Muscle layer of colon (tissue), 2 donors: ENCODE data around the gene CTNNA2.

Source experiments
- H3K27ac ChIP-seq: one replicate; pipeline ENCODE4 v1.7.0; 2013; ENCODE audit warnings: low read depth, mild to moderate bottlenecking, low read length, moderate library complexity
- H3K27me3 ChIP-seq, 2 donors: one replicate each; pipeline ENCODE4 v1.7.0; 2013; ENCODE audit warnings: low read length in 2 of 2, mild to moderate bottlenecking in 2 of 2; ENCODE audit not compliant: insufficient read depth in 2 of 2, control insufficient read depth in 1 of 2
- H3K36me3 ChIP-seq: one replicate; pipeline ENCODE4 v1.7.0; 2013; ENCODE audit warnings: mild to moderate bottlenecking, low read length; ENCODE audit not compliant: insufficient read depth
- H3K4me1 ChIP-seq: one replicate; pipeline ENCODE4 v1.7.0; 2013; ENCODE audit warnings: mild to moderate bottlenecking, low read length; ENCODE audit not compliant: insufficient read depth
- H3K4me3 ChIP-seq, 2 donors: one replicate each; pipeline ENCODE4 v1.7.0; 2013; ENCODE audit warnings: low read length in 2 of 2, low read depth in 1 of 2, mild to moderate bottlenecking in 1 of 2, moderate library complexity in 1 of 2
- H3K9ac ChIP-seq: one replicate; pipeline ENCODE4 v1.7.0; 2013; ENCODE audit warnings: low read length
- H3K9me3 ChIP-seq: one replicate; pipeline ENCODE4 v1.7.0; 2013; ENCODE audit warnings: mild to moderate bottlenecking, low read length
- donor health status: abdominal sarcoma.
- donor health status: Adenocarcinoma of cecum.

Gene CTNNA2

DNA sequence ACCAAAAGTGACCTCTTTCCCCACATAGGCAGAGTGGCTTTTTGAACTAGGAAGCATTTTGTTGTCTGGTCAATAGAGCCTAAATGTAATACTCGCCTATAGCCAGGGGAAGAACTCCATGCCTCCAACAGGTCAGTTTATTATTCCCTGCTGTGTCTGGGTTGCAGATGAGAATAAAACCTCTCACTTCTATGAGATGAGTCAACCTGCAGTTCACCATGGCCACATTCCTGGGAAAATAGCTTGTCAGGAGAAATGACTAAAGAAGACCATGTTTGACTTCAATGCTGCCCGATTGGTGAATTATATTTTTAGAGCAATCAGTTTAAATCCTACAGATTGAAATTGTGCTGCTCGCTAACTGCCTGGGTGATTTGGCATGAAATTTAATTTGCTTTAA is 838.4 kb downstream of the CTNNA2 start:
- Histone ChIP-seq H3K9me3 (no peaks in the 10 kb centered on the region), H3K4me1 (no peaks in the 10 kb centered on the region), H3K27me3 (no peaks in the 10 kb centered on the region), H3K36me3 (no peaks in the 10 kb centered on the region), H3K27ac (no peak overlapping the region), H3K9ac (no peak overlapping the region), H3K4me3 (no peak overlapping the region)

DNA sequence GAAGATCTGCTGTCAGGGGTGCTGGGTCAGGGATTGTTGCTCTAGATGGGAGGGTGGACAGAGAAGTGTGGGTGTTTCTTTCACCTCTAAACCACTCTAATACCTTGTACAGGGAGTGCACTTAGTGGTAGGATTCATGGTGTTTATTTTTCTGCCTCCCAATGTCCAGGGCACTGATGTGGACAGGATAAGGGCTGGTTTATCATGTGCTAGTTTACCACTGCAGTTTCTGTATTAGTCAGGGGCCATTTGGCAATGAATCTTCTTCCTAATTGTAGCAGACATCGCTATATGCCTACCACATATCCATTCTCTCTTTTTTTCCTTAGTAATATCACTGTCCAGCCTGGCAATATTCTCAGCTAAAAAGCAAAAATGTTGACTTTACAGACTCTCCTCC is 842.0 kb downstream of the CTNNA2 start:
- Histone ChIP-seq H3K36me3 (no peaks in the 10 kb centered on the region), H3K9me3 (no peaks in the 10 kb centered on the region), H3K4me3 (no peak overlapping the region), H3K9ac (no peak overlapping the region), H3K27me3 (no peaks in the 10 kb centered on the region), H3K4me1 (no peaks in the 10 kb centered on the region), H3K27ac (no peak overlapping the region)

DNA sequence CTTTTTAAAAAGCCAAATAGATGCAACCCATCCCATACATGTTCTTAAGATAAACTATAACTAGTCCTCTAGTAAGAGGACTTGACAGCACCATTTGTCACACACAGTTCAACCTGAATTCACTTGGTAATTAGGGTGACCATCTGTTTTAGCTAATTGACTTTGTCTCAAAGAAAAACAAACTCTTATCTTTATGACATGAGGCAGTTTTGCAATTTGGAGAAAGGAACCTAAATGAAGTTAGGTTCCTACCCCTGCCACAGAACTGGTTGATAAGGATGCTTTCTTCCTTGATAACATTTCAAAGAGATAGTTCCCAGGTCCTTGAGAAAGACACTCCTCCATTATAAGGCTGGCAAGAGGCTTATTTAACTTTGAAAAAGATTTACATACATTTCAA is 849.1 kb downstream of the CTNNA2 start:
- no peak overlapping the region for H3K4me3 ChIP-seq
- no peak overlapping the region for H3K9ac ChIP-seq
- no peaks in the 10 kb centered on the region for H3K9me3 ChIP-seq
- no peaks in the 10 kb centered on the region for H3K4me1 ChIP-seq
- H3K27ac ChIP-seq, result no peak overlapping the region
- H3K36me3 ChIP-seq, result no peaks in the 10 kb centered on the region
- no peaks in the 10 kb centered on the region for H3K27me3 ChIP-seq

DNA sequence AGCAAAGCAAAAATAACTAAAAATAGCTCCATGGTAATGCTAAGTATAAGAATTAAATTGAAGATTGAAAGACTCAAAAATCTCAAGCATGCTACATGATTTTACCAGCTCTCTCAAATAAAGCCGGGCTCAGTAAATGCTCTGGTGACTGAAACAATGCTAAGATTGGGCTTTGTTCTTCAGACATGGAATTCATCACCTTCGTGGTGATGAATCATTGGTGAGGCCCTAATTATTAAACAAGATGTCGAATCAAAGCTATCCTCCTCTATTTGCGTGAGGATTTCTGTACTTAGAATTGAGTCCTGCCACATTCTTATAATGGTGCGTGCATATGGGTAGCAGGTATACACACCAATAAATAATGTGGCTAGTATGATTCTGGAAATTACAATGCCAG is 850.5 kb downstream of the CTNNA2 start:
- H3K4me3 ChIP-seq, result no peak overlapping the region
- H3K9ac ChIP-seq, result no peak overlapping the region
- no peaks in the 10 kb centered on the region for H3K27me3 ChIP-seq
- no peaks in the 10 kb centered on the region for H3K36me3 ChIP-seq
- no peaks in the 10 kb centered on the region for H3K9me3 ChIP-seq
- no peak overlapping the region for H3K27ac ChIP-seq
- no peaks in the 10 kb centered on the region for H3K4me1 ChIP-seq

DNA sequence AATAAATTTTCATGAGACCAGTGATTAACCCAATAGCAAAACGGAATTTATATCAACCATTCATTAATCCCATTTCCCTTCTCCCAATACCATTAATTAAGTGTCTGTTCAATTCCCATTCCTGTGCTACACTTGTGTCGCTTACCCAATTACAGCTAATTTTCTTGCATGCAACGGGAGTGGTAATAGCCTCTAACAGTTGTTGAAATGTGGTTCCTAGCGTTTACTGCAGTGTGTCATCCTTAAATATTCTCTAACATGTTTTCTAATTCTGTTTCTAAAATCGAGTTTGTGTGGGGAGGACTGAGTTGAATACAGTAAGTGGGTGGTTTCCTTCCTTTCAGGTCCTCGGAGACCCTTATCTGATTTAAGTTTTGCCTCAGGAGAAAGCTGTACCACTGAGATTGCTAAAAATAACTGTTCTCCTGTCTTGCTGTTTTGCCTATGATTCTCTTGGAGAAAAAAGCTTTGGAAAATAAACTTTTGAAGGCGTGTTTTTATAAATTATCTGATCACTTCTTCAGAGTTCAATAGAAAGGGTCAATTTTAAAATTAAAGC is 851.0 kb downstream of the CTNNA2 start:
- Histone ChIP-seq H3K36me3 (no peaks in the 10 kb centered on the region), H3K9me3 (no peaks in the 10 kb centered on the region), H3K9ac (no peak overlapping the region), H3K27ac (no peak overlapping the region), H3K4me1 (no peaks in the 10 kb centered on the region), H3K4me3 (no peak overlapping the region), H3K27me3 (no peaks in the 10 kb centered on the region)

DNA sequence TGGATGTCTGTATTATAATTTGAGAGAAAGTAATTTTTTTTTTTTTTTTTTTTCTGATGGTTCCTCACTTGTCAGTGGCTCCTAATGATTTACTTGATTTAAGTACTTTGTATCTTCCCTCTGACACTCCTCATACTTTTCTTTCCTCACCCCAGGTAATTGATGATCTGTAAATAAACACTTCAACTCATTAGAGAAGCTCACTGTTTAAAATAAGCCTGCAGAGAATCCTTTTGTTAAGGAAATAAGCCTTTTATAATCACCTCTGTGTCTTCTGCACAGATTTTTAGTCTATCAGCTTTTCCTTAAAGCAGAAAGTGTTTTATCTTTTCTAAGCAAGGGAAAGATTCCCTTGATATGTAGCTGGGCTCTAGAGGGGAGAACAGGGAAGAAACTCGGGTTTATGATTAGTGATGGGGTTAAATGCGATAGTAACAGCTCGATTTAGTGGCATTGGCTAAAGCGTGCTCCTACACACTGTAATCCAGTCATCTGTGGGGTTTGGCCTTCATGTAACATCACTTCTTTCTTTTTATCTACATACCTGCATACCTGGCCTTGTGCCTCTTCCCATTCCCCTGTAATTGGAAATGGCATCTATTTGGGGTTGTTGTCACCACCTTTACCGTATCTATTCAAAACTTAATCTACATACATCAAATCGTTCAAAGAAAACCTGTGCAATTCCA is 851.8 kb downstream of the CTNNA2 start:
- Histone ChIP-seq H3K27me3 (no peaks in the 10 kb centered on the region), H3K9me3 (no peaks in the 10 kb centered on the region), H3K36me3 (no peaks in the 10 kb centered on the region), H3K27ac (no peak overlapping the region), H3K4me3 (no peak overlapping the region), H3K4me1 (no peaks in the 10 kb centered on the region), H3K9ac (no peak overlapping the region)

DNA sequence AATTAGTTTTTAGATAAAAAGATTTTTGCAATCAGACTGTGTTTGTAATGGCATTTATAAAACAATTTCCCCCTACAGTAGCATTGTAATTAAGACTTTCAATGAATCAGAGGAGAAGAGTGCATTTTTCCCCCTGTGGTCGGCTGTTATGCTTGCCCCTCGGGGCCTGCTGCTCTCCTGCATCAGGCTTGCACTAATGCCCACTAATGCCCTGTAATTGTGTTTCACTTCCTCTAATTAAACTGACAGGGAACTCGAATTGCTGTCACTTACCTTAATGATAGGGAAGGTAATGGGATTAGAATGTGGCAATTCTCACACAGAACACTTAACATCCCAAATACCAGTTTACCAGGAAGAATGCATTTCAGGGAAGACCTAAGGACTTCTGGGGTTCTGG is 852.9 kb downstream of the CTNNA2 start:
- Histone ChIP-seq H3K4me1 (no peaks in the 10 kb centered on the region), H3K9me3 (no peaks in the 10 kb centered on the region), H3K4me3 (no peak overlapping the region), H3K36me3 (no peaks in the 10 kb centered on the region), H3K9ac (no peak overlapping the region), H3K27ac (no peak overlapping the region), H3K27me3 (no peaks in the 10 kb centered on the region)

DNA sequence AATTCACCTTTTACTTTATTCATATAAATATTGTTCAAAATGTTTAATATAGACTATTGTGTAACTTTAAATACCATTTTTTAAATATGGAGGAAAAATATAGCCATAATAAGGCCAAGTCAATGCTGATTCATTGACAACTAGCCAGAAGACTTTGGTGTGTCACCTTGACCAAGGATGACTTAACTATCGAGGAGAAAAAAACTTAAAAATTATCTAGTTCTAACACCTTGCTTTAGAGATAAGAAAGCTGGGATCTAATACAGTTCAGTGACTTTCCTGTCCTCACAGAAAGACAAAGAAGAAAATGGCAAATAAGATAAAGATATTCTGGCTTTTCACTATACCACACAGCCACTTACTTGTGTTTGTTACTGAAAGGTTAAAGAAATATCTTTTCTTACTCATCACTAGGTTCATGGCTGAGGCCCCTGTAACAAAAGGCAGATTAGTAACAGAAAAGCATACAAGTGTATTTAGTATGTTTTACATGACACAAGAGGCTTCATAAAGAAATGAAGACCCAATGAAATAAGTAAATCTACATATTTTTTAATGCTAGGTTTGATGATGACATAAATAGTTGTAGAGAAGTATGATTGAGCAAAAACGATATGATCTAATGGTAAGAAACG is 857.6 kb downstream of the CTNNA2 start:
- H3K4me1 ChIP-seq, result no peaks in the 10 kb centered on the region
- no peaks in the 10 kb centered on the region for H3K9me3 ChIP-seq
- H3K27ac ChIP-seq, result no peak overlapping the region
- H3K36me3 ChIP-seq, result no peaks in the 10 kb centered on the region
- H3K4me3 ChIP-seq, result no peak overlapping the region
- H3K9ac ChIP-seq, result no peak overlapping the region
- H3K27me3 ChIP-seq, result no peaks in the 10 kb centered on the region

DNA sequence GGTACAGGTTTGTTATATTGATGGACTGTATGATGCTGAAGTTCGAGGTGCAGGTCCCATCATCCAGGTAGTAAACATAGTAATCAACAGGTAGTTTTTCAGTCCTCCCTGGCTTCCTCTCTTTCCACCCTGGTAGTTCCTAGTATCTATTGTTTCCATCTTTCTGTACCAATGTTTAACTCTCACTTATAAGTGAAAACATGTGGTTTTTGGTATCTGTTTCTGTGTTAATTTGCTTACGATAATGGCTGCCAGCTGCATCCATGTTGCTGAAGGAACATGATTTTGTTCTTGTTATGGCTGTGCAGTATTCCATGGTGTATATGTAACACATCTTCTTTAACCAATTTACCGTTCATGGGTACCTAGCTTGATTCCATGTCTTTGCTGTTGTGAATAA is 861.3 kb downstream of the CTNNA2 start:
- H3K27ac ChIP-seq, result no peak overlapping the region
- H3K4me1 ChIP-seq, result no peaks in the 10 kb centered on the region
- H3K9ac ChIP-seq, result no peak overlapping the region
- H3K36me3 ChIP-seq, result no peaks in the 10 kb centered on the region
- no peak overlapping the region for H3K4me3 ChIP-seq
- no peaks in the 10 kb centered on the region for H3K27me3 ChIP-seq
- H3K9me3 ChIP-seq, result no peaks in the 10 kb centered on the region

DNA sequence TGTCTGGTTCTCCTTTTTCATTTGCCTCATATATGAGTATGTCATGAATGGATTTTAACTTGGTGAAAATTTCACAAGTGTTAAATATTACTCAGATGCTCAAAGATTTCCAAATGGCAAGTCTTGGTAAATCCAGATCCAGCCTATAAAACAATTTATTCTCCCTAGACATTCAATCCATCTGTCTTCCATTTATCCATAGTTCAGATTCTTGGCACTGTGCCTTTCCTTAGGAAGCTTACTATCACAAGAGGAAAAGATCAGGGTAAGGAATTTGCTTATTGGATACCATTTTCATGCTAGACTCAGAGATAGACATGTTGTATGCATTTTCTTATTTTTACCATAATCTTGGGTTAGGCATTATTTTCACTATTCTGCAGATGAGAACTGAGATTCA is 864.2 kb downstream of the CTNNA2 start:
- H3K27me3 ChIP-seq, result no peaks in the 10 kb centered on the region
- H3K27ac ChIP-seq, result no peak overlapping the region
- no peaks in the 10 kb centered on the region for H3K4me1 ChIP-seq
- H3K4me3 ChIP-seq, result no peak overlapping the region
- no peak overlapping the region for H3K9ac ChIP-seq
- no peaks in the 10 kb centered on the region for H3K36me3 ChIP-seq
- H3K9me3 ChIP-seq, result no peaks in the 10 kb centered on the region

DNA sequence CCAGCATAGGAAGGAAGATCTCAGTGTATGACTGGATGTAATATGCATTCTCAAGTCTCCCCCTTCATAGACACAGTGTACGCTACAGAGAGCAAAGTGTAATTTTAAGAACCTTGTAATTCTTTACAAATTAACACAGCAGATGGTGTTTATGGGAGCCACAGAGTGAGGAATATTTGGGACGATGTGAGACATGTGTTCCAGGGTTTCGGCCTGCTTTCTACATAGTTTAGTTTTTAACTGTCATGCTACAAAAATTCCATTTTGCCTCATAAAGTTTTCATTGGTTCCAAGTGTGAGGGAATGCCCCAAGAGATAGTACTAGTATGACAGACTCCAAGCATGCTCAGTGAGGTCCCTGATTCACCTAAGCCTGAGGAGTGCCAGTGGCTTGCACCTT is 867.9 kb downstream of the CTNNA2 start:
- Histone ChIP-seq H3K4me1 (no peaks in the 10 kb centered on the region), H3K27me3 (no peaks in the 10 kb centered on the region), H3K9me3 (no peaks in the 10 kb centered on the region), H3K4me3 (no peak overlapping the region), H3K9ac (no peak overlapping the region), H3K27ac (no peak overlapping the region), H3K36me3 (no peaks in the 10 kb centered on the region)

DNA sequence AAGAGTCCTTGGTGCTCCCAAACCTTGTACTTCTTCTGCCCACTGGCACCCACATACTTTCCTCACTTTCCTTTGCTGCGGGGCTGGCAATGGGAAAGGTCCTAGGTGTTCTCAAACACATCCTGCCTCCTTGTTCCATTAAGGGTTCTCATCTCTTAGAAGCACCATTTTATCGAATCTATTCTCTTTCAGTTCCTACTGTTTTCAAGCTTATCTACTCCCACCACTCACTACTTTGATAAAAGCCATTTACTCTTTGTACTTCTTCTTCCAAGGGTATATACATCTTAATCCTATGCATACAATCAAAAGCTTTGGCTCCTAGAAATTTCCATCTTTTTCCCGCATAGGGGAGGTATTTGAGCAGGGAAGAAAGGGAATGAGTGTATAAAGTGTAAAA is 868.8 kb downstream of the CTNNA2 start:
- H3K27ac ChIP-seq, result no peak overlapping the region
- no peaks in the 10 kb centered on the region for H3K4me1 ChIP-seq
- H3K9ac ChIP-seq, result no peak overlapping the region
- no peaks in the 10 kb centered on the region for H3K36me3 ChIP-seq
- no peaks in the 10 kb centered on the region for H3K27me3 ChIP-seq
- H3K4me3 ChIP-seq, result no peak overlapping the region
- no peaks in the 10 kb centered on the region for H3K9me3 ChIP-seq
